Measurements from ENCODE around the gene KRTAP4-3. TPM values are rescaled to one million over a fixed set of nuclear protein-coding genes. Genes with fewer than 3 reads are reported as not detected.

Gene KRTAP4-3
- not detected in 2 replicates for total RNA-seq (ENCODE audit: low replicate concordance)

GRCh38 chr17:41168121-41168520 is at the start of gene KRTAP4-3:
TSS of gene KRTAP4-3 (minus strand) at chr17:41168221. CDS start at chr17:41168172, 49 bp downstream.
- H3K36me3 Mint-ChIP-seq: no peaks in the 10 kb centered on the region
- no peaks in the 10 kb centered on the region for H3K9me3 Mint-ChIP-seq
- DNase-seq (ENCODE audit: low spot score): no peak
- H3K9me3 ChIP-seq (ENCODE audit: low read depth): no peaks in the 10 kb centered on the region
- no peak within 1 kb of the TSS for H3K27ac Mint-ChIP-seq
- H3K4me1 Mint-ChIP-seq: peaks cover 3% of the 10 kb centered on the region
- no peaks in the 10 kb centered on the region for H3K27me3 ChIP-seq
- H4K20me1 ChIP-seq (ENCODE audit: low read depth): no peaks in the 10 kb centered on the region
- H3K27me3 Mint-ChIP-seq (ENCODE audit: insufficient read depth, low read depth): no peaks in the 10 kb centered on the region
- no peak within 1 kb of the TSS for H3K9ac ChIP-seq
- H3K79me2 ChIP-seq (ENCODE audit: low read depth): no peaks in the 10 kb centered on the region
- no peak within 1 kb of the TSS for H3K27ac ChIP-seq
- no peaks in the 10 kb centered on the region for H3K4me1 ChIP-seq
- H3K4me3 ChIP-seq: no peak within 1 kb of the TSS
- TF ChIP-seq CTCF (IDR thresholded peaks at IDR 0.05) (no peak), EZH2phosphoT487 (IDR thresholded peaks at IDR 0.05) (no peak), EZH2 (IDR thresholded peaks at IDR 0.05) (no peak)
- no peak within 1 kb of the TSS for H3K4me3 Mint-ChIP-seq
- no peak within 1 kb of the TSS for H2AFZ ChIP-seq (replicated peaks)
- no peak within 1 kb of the TSS for H3K4me2 ChIP-seq
- no peaks in the 10 kb centered on the region for H3K36me3 ChIP-seq
- no peaks in the 10 kb centered on the region for H3F3A ChIP-seq (ENCODE audit: low read depth)

DNA sequence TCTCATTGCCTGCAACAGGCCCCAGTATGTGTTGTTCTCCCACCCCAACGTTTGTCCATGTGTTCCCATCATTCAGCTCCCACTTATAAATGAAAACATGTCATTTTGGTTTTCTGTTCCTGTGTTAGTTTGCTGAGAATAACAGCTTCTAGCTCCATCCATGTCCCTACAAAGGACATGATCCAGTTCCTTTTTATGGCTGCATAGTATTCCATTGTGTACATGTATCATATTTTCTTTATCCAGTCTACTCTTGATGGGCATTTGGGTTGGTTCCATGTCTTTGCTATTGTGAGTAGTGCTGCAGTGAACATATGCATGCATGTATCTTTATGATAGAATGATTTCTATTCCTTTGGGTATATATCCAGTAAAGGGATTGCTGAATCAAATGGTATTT is 47.7 kb upstream of the KRTAP4-3 start:
- H2AFZ ChIP-seq (replicated peaks): no peak overlapping the region
- no peaks in the 10 kb centered on the region for H3K4me1 Mint-ChIP-seq
- H3K4me2 ChIP-seq: no peak overlapping the region
- no peaks in the 10 kb centered on the region for H3K4me1 ChIP-seq
- peaks cover 2% of the 10 kb centered on the region for H3K9me3 Mint-ChIP-seq
- TF ChIP-seq EZH2 (IDR thresholded peaks at IDR 0.05) (no peak), CTCF (IDR thresholded peaks at IDR 0.05) (no peak), EZH2phosphoT487 (IDR thresholded peaks at IDR 0.05) (no peak)
- no peaks in the 10 kb centered on the region for H3K9me3 ChIP-seq (ENCODE audit: low read depth)
- no peaks in the 10 kb centered on the region for H3K27me3 Mint-ChIP-seq (ENCODE audit: insufficient read depth, low read depth)
- no peaks in the 10 kb centered on the region for H3K79me2 ChIP-seq (ENCODE audit: low read depth)
- H3K27ac ChIP-seq: no peak overlapping the region
- no peaks in the 10 kb centered on the region for H3K36me3 Mint-ChIP-seq
- no peaks in the 10 kb centered on the region for H3K36me3 ChIP-seq
- H4K20me1 ChIP-seq (ENCODE audit: low read depth): no peaks in the 10 kb centered on the region
- DNase-seq (ENCODE audit: low spot score): no peak
- no peaks in the 10 kb centered on the region for H3F3A ChIP-seq (ENCODE audit: low read depth)
- H3K27me3 ChIP-seq: no peaks in the 10 kb centered on the region
- H3K9ac ChIP-seq: no peak overlapping the region
- H3K27ac Mint-ChIP-seq: no peak overlapping the region
- no peak overlapping the region for H3K4me3 ChIP-seq
- no peak overlapping the region for H3K4me3 Mint-ChIP-seq

- Histone ChIP-seq H3K4me1 (no peaks in the 10 kb centered on the region), H3F3A (ENCODE audit: low read depth) (no peaks in the 10 kb centered on the region), H4K20me1 (ENCODE audit: low read depth) (no peaks in the 10 kb centered on the region), H3K9ac (no peak overlapping the region), H3K27me3 (no peaks in the 10 kb centered on the region), H3K36me3 (no peaks in the 10 kb centered on the region), H3K9me3 (ENCODE audit: low read depth) (peaks cover under 1% of the 10 kb centered on the region), H3K27ac (no peak overlapping the region), H3K4me3 (no peak overlapping the region), H3K79me2 (ENCODE audit: low read depth) (no peaks in the 10 kb centered on the region), H3K4me2 (no peak overlapping the region), H2AFZ (replicated peaks) (no peak overlapping the region)
- H3K9me3 Mint-ChIP-seq: no peaks in the 10 kb centered on the region
- no peaks in the 10 kb centered on the region for H3K27me3 Mint-ChIP-seq (ENCODE audit: insufficient read depth, low read depth)
- H3K27ac Mint-ChIP-seq: no peak overlapping the region
- no peaks in the 10 kb centered on the region for H3K36me3 Mint-ChIP-seq
- no peak overlapping the region for H3K4me3 Mint-ChIP-seq
- TF ChIP-seq EZH2phosphoT487 (IDR thresholded peaks at IDR 0.05): no peak
- no peak for TF ChIP-seq EZH2 (IDR thresholded peaks at IDR 0.05)
- TF ChIP-seq CTCF (IDR thresholded peaks at IDR 0.05): no peak
- no peaks in the 10 kb centered on the region for H3K4me1 Mint-ChIP-seq
- no peak for DNase-seq (ENCODE audit: low spot score)
Observed at GRCh38 chr17:41212524-41213169, 44.6 kb upstream of the KRTAP4-3 start.
